Measurements from ENCODE around the gene NR1H4.

The NR1H4 gene

DNA sequence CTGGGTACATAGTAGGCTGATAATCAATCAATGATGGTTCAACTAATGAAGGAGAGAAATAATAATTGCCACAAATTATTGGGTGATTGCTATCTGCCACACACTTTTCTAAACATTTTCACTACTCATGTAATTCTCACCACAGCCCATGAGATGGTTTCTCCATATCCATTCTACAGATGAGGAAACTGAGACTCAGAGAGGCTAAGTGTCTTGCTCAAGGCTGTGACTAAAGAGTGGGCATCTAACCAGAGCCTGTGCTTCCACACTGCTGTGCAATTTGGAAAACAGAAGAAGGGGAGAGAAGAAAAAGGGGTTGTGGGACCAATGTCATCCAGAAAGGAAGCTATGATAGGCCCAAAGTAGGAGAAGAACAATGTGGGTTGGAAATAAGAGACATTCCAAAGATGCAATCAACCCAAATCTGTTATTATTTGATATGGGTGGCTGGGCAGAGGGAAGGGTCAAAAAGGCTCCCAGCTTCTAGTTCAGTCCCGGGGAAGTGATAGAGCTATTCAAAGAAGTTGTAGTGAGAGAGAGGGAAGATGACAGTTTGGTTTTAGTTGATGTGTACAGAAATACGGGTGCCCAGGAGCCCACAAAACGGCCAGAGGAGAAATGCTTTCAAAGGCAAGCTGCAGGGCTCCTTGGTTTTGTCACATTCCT lies 483 bp upstream of the NR1H4 start:
- Histone ChIP-seq H3K79me1 (ENCODE audit: low read length) (no peaks in the 10 kb centered on the region), H3K9ac (ENCODE audit: low read length) (no peak overlapping the region), H3K4ac (ENCODE audit: low read depth, low read length) (no peak overlapping the region), H3K4me3 (ENCODE audit: low read length) (no peak overlapping the region), H3K4me1 (ENCODE audit: control insufficient read depth, low read depth, low read length) (peaks cover 3% of the 10 kb centered on the region), H3K36me3 (ENCODE audit: control insufficient read depth, insufficient read depth, low read length) (no peaks in the 10 kb centered on the region), H3K23ac (ENCODE audit: low read length) (no peak overlapping the region), H2BK5ac (ENCODE audit: low read length) (no peak overlapping the region), H2BK15ac (replicated peaks; ENCODE audit: low read depth) (no peak overlapping the region), H3K4me2 (ENCODE audit: low read length) (no peak overlapping the region), H3K18ac (ENCODE audit: low read length) (no peak overlapping the region), H3K79me2 (ENCODE audit: control insufficient read depth, insufficient read depth, low read length) (no peaks in the 10 kb centered on the region), H4K8ac (ENCODE audit: low read depth, low read length) (no peak overlapping the region), H2BK120ac (ENCODE audit: low read depth, low read length) (no peak overlapping the region), H3K56ac (ENCODE audit: low read length) (no peak overlapping the region), H4K5ac (ENCODE audit: low read length) (no peak overlapping the region), H2AK5ac (ENCODE audit: low read length) (no peak overlapping the region), H3K27ac (ENCODE audit: low read depth, low read length) (no peak overlapping the region), H3K27me3 (ENCODE audit: insufficient read depth, low read length, poor library complexity) (no peaks in the 10 kb centered on the region)
- WGBS (ENCODE audit: extremely low coverage, insufficient coverage, low lambda C conversion rate): no CpG with 5 or more reads among the region's 3 CpGs
- DNase-seq: no peak

DNA sequence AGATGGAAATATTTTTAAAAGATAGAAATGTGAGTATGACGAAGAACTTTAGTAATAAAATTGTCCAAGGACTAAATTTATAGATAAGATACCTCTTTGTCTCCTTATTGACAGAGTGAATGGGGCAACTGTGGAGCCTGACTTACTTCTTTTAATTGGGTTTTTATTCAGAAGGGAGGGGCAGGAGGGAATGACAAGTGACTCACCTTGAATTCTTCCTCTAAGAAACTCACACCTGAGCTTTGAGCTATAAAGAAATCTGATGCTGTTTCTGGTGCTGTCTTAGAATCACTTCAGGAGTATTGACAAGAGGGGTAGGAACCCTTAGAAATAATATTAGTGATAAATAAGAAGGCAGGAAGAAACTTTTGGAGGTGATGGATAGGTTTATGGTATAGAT lies 951 bp downstream of the NR1H4 start:
- Histone ChIP-seq H3K4ac (ENCODE audit: low read depth, low read length) (no peak overlapping the region), H3K4me3 (ENCODE audit: low read length) (no peak overlapping the region), H3K79me2 (ENCODE audit: control insufficient read depth, insufficient read depth, low read length) (no peaks in the 10 kb centered on the region), H3K4me2 (ENCODE audit: low read length) (no peak overlapping the region), H3K9ac (ENCODE audit: low read length) (no peak overlapping the region), H3K18ac (ENCODE audit: low read length) (no peak overlapping the region), H3K79me1 (ENCODE audit: low read length) (no peaks in the 10 kb centered on the region), H4K8ac (ENCODE audit: low read depth, low read length) (no peak overlapping the region), H3K56ac (ENCODE audit: low read length) (no peak overlapping the region), H4K5ac (ENCODE audit: low read length) (no peak overlapping the region), H3K23ac (ENCODE audit: low read length) (no peak overlapping the region), H2BK15ac (replicated peaks; ENCODE audit: low read depth) (no peak overlapping the region), H2BK5ac (ENCODE audit: low read length) (no peak overlapping the region), H3K27ac (ENCODE audit: low read depth, low read length) (no peak overlapping the region), H3K36me3 (ENCODE audit: control insufficient read depth, insufficient read depth, low read length) (no peaks in the 10 kb centered on the region), H2BK120ac (ENCODE audit: low read depth, low read length) (no peak overlapping the region), H3K27me3 (ENCODE audit: insufficient read depth, low read length, poor library complexity) (no peaks in the 10 kb centered on the region), H2AK5ac (ENCODE audit: low read length) (no peak overlapping the region), H3K4me1 (ENCODE audit: control insufficient read depth, low read depth, low read length) (no peaks in the 10 kb centered on the region)
- DNase-seq: no peak
- 100% methylated on average over 1 of the region's 1 CpG for WGBS (ENCODE audit: extremely low coverage, insufficient coverage, low lambda C conversion rate)

DNA sequence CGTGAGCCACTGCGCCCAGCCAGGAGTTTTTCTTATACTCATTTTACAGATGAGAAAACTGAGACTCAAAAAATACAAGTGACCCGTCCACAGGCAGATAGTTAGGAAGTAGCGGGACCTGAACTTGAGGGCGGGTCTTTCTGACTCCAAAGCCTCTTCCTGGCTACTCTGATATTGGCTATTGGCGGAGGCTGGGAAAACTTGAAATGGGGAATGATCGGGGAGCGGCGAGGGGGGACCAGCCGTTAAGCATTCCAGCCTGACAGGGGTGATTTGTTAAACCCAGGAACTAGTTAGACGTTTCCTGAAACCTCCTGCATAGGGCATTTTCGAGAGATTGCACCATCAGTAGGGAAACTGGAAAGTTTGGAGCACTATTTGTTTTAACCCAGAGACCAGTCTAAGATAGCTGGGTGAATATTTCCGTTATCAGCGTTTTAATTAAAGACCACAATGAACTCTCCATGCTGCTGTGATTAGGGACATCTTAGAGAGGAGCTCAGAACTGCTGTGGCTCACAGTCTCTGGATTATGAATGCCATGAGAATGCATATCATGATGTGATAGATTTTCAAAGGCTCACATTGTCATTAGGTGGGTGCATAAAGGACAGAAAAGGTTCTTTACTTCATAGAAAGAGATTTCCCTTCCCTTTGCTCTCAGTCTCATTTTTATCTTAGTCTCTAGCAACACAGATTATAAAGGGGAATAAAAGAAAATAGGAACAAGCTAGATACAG lies 2.5 kb downstream of the NR1H4 start:
- Histone ChIP-seq H2BK15ac (replicated peaks; ENCODE audit: low read depth) (no peak overlapping the region), H3K4ac (ENCODE audit: low read depth, low read length) (no peak overlapping the region), H3K79me1 (ENCODE audit: low read length) (no peaks in the 10 kb centered on the region), H3K4me3 (ENCODE audit: low read length) (no peak overlapping the region), H3K27ac (ENCODE audit: low read depth, low read length) (no peak overlapping the region), H3K79me2 (ENCODE audit: control insufficient read depth, insufficient read depth, low read length) (no peaks in the 10 kb centered on the region), H4K8ac (ENCODE audit: low read depth, low read length) (peak overlapping the region; percentile 39), H3K9ac (ENCODE audit: low read length) (no peak overlapping the region), H4K5ac (ENCODE audit: low read length) (no peak overlapping the region), H3K4me1 (ENCODE audit: control insufficient read depth, low read depth, low read length) (no peaks in the 10 kb centered on the region), H2BK5ac (ENCODE audit: low read length) (no peak overlapping the region), H3K18ac (ENCODE audit: low read length) (peak overlapping the region; percentile 68), H3K56ac (ENCODE audit: low read length) (no peak overlapping the region), H3K23ac (ENCODE audit: low read length) (no peak overlapping the region), H2BK120ac (ENCODE audit: low read depth, low read length) (no peak overlapping the region), H3K27me3 (ENCODE audit: insufficient read depth, low read length, poor library complexity) (no peaks in the 10 kb centered on the region), H3K4me2 (ENCODE audit: low read length) (no peak overlapping the region), H2AK5ac (ENCODE audit: low read length) (no peak overlapping the region), H3K36me3 (ENCODE audit: control insufficient read depth, insufficient read depth, low read length) (no peaks in the 10 kb centered on the region)
- peak; percentile 70 for DNase-seq
- WGBS (ENCODE audit: extremely low coverage, insufficient coverage, low lambda C conversion rate): no CpG with 5 or more reads among the region's 14 CpGs

DNA sequence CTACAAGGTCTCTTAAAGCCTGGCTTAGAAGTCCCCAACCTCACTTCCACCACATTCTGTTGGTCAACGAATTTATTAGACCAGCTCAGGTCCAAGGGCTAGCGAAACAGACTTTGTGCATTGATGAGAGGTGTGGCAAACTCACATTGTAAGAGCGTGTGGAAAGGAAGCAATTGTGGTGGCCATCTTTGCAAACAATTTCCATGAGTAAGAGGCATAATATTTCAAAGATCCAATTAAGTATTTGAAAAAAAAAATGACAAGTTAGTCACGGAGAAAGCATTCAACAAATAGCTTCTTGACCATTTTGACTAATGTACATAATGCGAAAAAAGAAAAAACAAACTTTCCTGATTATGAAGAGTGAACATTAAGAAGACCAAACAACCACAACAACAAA lies 7.4 kb downstream of the NR1H4 start:
- Histone ChIP-seq H3K79me1 (ENCODE audit: low read length) (no peaks in the 10 kb centered on the region), H3K56ac (ENCODE audit: low read length) (no peak overlapping the region), H3K4me1 (ENCODE audit: control insufficient read depth, low read depth, low read length) (no peaks in the 10 kb centered on the region), H2BK15ac (replicated peaks; ENCODE audit: low read depth) (no peak overlapping the region), H3K23ac (ENCODE audit: low read length) (no peak overlapping the region), H3K27me3 (ENCODE audit: insufficient read depth, low read length, poor library complexity) (no peaks in the 10 kb centered on the region), H3K9ac (ENCODE audit: low read length) (no peak overlapping the region), H2BK120ac (ENCODE audit: low read depth, low read length) (no peak overlapping the region), H2AK5ac (ENCODE audit: low read length) (no peak overlapping the region), H3K27ac (ENCODE audit: low read depth, low read length) (no peak overlapping the region), H3K18ac (ENCODE audit: low read length) (no peak overlapping the region), H3K79me2 (ENCODE audit: control insufficient read depth, insufficient read depth, low read length) (no peaks in the 10 kb centered on the region), H3K4ac (ENCODE audit: low read depth, low read length) (no peak overlapping the region), H4K8ac (ENCODE audit: low read depth, low read length) (no peak overlapping the region), H3K4me2 (ENCODE audit: low read length) (no peak overlapping the region), H3K36me3 (ENCODE audit: control insufficient read depth, insufficient read depth, low read length) (no peaks in the 10 kb centered on the region), H3K4me3 (ENCODE audit: low read length) (no peak overlapping the region), H4K5ac (ENCODE audit: low read length) (no peak overlapping the region), H2BK5ac (ENCODE audit: low read length) (no peak overlapping the region)
- DNase-seq: no peak
- WGBS (ENCODE audit: extremely low coverage, insufficient coverage, low lambda C conversion rate): no CpG with 5 or more reads among the region's 5 CpGs

DNA sequence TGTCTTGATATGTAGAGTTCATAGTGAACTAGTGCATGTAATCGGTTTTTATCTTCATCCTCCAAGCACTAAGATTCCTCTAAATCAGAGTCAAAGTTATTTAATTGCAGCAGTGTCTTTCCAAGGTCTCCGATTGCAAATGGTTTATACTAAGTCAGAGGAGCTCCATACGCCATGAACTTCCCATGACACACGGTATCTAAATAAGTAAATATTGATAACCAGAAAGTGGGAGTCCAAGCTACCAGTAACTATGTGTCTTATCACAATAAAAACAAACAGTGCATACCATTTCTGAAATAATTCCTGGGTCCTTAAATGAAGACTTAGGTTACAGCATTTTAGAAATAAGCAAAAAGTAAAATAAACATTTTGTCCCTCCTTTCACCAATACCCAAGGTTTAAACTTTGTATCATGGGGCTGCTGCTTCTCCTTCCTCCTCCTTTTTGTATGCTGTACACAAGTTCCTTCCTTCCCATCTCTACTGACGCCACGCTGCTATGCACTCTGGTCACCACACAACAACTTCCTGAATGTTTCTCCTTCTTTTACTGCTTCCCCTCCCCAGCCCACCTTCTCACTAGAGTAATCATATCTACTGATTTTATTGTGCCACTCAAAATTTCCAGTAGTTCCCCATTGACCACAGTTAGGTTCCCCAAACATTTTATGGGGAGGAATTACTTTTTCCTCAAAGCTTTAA lies 10.7 kb downstream of the NR1H4 start:
- H3K79me1 ChIP-seq (ENCODE audit: low read length): no peaks in the 10 kb centered on the region
- no CpG with 5 or more reads among the region's 6 CpGs for WGBS (ENCODE audit: extremely low coverage, insufficient coverage, low lambda C conversion rate)
- no peak overlapping the region for H2BK5ac ChIP-seq (ENCODE audit: low read length)
- no peak overlapping the region for H2BK15ac ChIP-seq (replicated peaks; ENCODE audit: low read depth)
- H3K23ac ChIP-seq (ENCODE audit: low read length): no peak overlapping the region
- no peaks in the 10 kb centered on the region for H3K79me2 ChIP-seq (ENCODE audit: control insufficient read depth, insufficient read depth, low read length)
- no peak for DNase-seq
- no peak overlapping the region for H2BK120ac ChIP-seq (ENCODE audit: low read depth, low read length)
- no peak overlapping the region for H4K8ac ChIP-seq (ENCODE audit: low read depth, low read length)
- no peaks in the 10 kb centered on the region for H3K27me3 ChIP-seq (ENCODE audit: insufficient read depth, low read length, poor library complexity)
- H3K4ac ChIP-seq (ENCODE audit: low read depth, low read length): no peak overlapping the region
- H3K4me2 ChIP-seq (ENCODE audit: low read length): no peak overlapping the region
- no peaks in the 10 kb centered on the region for H3K4me1 ChIP-seq (ENCODE audit: control insufficient read depth, low read depth, low read length)
- H3K56ac ChIP-seq (ENCODE audit: low read length): no peak overlapping the region
- H3K27ac ChIP-seq (ENCODE audit: low read depth, low read length): no peak overlapping the region
- H4K5ac ChIP-seq (ENCODE audit: low read length): no peak overlapping the region
- no peak overlapping the region for H3K4me3 ChIP-seq (ENCODE audit: low read length)
- no peak overlapping the region for H3K9ac ChIP-seq (ENCODE audit: low read length)
- H2AK5ac ChIP-seq (ENCODE audit: low read length): no peak overlapping the region
- no peak overlapping the region for H3K18ac ChIP-seq (ENCODE audit: low read length)
- no peaks in the 10 kb centered on the region for H3K36me3 ChIP-seq (ENCODE audit: control insufficient read depth, insufficient read depth, low read length)

Measured in mesendoderm (in vitro differentiated cells).